MM.1S (cell line): Measurements from ENCODE around the gene GRN.

Source experiments
- DNase-seq: peaks from one replicate; pipeline ENCODE4 v3.0.0-alpha.2; 2015
- H2AFZ ChIP-seq: fragments of 300-600 bp; sonication (generic); 2 replicates; pipeline ENCODE4 v1.6.0; 2016; ENCODE audit warnings: antibody characterized with exemption, low read length
- H3F3A ChIP-seq: fragments of 300-600 bp; sonication (generic); 2 replicates; pipeline ENCODE4 v1.6.1; 2016; ENCODE audit warnings: mild to moderate bottlenecking, antibody characterized with exemption, low read length, moderate library complexity, mixed read lengths; ENCODE audit not compliant: insufficient read depth
- H3K27ac ChIP-seq: fragments of 300-600 bp; sonication (generic); 2 replicates; pipeline ENCODE4 v1.5.1; 2016; ENCODE audit warnings: mild to moderate bottlenecking, low read length
- H3K27me3 ChIP-seq: fragments of 300-600 bp; sonication (generic); replicated peaks from 2 replicates; pipeline ENCODE4 v1.6.0; 2016; ENCODE audit warnings: low read length; ENCODE audit not compliant: insufficient read depth
- H3K36me3 ChIP-seq: fragments of 300-600 bp; sonication (generic); replicated peaks from 2 replicates; pipeline ENCODE4 v1.6.1; 2016; ENCODE audit warnings: mild to moderate bottlenecking, low read length, mixed read lengths; ENCODE audit not compliant: insufficient read depth
- H3K4me1 ChIP-seq: fragments of 300-600 bp; sonication (generic); 2 replicates; pipeline ENCODE4 v1.6.1; 2016; ENCODE audit warnings: low read length, mixed read lengths
- H3K4me2 ChIP-seq: fragments of 300-600 bp; sonication (generic); 2 replicates; pipeline ENCODE4 v1.6.0; 2016; ENCODE audit warnings: low read depth, low read length
- H3K4me3 ChIP-seq: fragments of 300-600 bp; sonication (generic); 2 replicates; pipeline ENCODE4 v1.5.1; 2016; ENCODE audit warnings: low read length, mixed read lengths
- H3K79me2 ChIP-seq: fragments of 300-600 bp; sonication (generic); 2 replicates; pipeline ENCODE4 v1.6.1; 2016; ENCODE audit warnings: mixed run types, low read length, mixed read lengths
- H3K9ac ChIP-seq: fragments of 300-600 bp; sonication (generic); 2 replicates; pipeline ENCODE4 v1.6.1; 2016; ENCODE audit warnings: low read length, mixed read lengths
- H3K9me2 ChIP-seq: fragments of 300-600 bp; sonication (generic); replicated peaks from 2 replicates; pipeline ENCODE4 v1.6.1; 2016; ENCODE audit warnings: mild to moderate bottlenecking, low read length, mixed read lengths; ENCODE audit not compliant: insufficient read depth
- H3K9me3 ChIP-seq: fragments of 300-600 bp; sonication (generic); replicated peaks from 2 replicates; pipeline ENCODE4 v1.6.1; 2016; ENCODE audit warnings: mild to moderate bottlenecking, low read length, mixed read lengths; ENCODE audit not compliant: insufficient read depth
- H4K20me1 ChIP-seq: fragments of 300-600 bp; sonication (generic); 2 replicates; pipeline ENCODE4 v1.6.1; 2016; ENCODE audit warnings: mild to moderate bottlenecking, low read length, moderate library complexity, mixed read lengths; ENCODE audit not compliant: insufficient read depth
- EZH2 ChIP-seq: fragments of 300-600 bp; sonication (generic); optimal IDR thresholded peaks from 2 replicates; pipeline ENCODE3; 2017; ENCODE audit warnings: low read depth, mild to moderate bottlenecking, antibody characterized with exemption, low read length, mixed read lengths
- EZH2phosphoT487 ChIP-seq: fragments of 300-600 bp; sonication (generic); IDR thresholded peaks from 2 replicates; pipeline ENCODE4 v1.6.1; 2018; ENCODE audit warnings: antibody characterized with exemption, low read length
- TF ChIP-seq, protein P1 (sequence below): fragments of 300-600 bp; sonication (generic); IDR thresholded peaks from 2 replicates; pipeline ENCODE4 v1.5.1; 2016; ENCODE audit warnings: antibody characterized with exemption, low read length, mixed read lengths

Gene GRN

DNA sequence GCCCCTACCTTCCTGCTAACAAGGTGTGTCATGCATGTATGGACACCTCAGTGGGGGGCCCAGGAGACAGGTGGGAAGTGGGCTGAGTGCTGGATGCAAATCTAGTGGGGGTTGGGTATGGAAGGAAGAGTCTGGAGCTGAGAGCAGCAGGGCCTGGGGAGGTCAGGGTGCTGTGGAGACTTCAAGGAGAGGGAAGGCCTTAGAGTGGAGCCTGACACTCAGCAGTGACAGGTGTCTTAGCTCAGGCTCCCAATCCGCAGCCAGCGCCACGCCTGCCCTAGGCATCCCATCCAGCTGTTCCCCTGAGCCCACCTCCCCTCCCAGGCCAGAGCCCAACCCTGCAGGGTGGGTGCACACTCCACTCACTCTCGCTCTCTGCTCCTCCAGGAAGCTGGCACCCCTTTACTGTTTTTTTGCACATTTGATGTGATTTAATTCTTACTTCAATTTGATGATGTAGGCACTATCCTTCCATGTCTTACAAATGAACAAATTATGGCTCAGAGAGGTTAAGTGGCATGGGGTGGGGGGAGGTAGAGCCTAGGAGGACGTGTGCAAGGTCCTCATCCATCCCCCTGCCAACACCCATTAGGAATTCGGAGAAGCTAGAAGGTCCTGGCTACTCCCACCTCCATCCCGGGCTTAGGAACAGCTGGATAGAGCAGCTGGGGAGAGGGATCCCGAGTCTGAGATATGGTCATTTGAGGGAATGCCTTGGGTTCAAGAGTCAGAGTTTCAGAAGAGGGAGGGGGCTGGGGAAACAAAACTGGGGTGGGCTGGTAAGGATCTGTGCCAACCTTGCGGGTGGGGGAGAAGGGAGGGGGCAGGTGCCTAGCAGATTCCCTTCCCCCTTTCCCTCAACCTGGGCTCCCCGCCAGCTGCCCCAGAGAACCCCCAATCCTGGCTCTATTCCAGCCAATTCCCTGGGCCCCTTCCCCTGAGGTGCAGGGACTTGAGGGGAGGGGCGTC is 16.5 kb downstream of the GRN start:
- peaks cover 11% of the 10 kb centered on the region for H3K4me1 ChIP-seq
- TF ChIP-seq EZH2, result no peak
- TF ChIP-seq EZH2phosphoT487, result no peak
- TF ChIP-seq, protein P1, sequence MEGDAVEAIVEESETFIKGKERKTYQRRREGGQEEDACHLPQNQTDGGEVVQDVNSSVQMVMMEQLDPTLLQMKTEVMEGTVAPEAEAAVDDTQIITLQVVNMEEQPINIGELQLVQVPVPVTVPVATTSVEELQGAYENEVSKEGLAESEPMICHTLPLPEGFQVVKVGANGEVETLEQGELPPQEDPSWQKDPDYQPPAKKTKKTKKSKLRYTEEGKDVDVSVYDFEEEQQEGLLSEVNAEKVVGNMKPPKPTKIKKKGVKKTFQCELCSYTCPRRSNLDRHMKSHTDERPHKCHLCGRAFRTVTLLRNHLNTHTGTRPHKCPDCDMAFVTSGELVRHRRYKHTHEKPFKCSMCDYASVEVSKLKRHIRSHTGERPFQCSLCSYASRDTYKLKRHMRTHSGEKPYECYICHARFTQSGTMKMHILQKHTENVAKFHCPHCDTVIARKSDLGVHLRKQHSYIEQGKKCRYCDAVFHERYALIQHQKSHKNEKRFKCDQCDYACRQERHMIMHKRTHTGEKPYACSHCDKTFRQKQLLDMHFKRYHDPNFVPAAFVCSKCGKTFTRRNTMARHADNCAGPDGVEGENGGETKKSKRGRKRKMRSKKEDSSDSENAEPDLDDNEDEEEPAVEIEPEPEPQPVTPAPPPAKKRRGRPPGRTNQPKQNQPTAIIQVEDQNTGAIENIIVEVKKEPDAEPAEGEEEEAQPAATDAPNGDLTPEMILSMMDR, result no peak
- no peaks in the 10 kb centered on the region for H3K9me3 ChIP-seq
- H3K79me2 ChIP-seq, result no peaks in the 10 kb centered on the region
- H3K4me3 ChIP-seq, result no peak overlapping the region
- H3K36me3 ChIP-seq, result no peaks in the 10 kb centered on the region
- H3K27ac ChIP-seq, result no peak overlapping the region
- H2AFZ ChIP-seq, result no peak overlapping the region
- no peak overlapping the region for H3K9ac ChIP-seq
- DNase-seq, result no peak
- peaks cover 21% of the 10 kb centered on the region for H3K27me3 ChIP-seq
- H4K20me1 ChIP-seq, result no peaks in the 10 kb centered on the region
- H3K4me2 ChIP-seq, result no peak overlapping the region
- H3K9me2 ChIP-seq, result no peaks in the 10 kb centered on the region
- peaks cover 6% of the 10 kb centered on the region for H3F3A ChIP-seq

DNA sequence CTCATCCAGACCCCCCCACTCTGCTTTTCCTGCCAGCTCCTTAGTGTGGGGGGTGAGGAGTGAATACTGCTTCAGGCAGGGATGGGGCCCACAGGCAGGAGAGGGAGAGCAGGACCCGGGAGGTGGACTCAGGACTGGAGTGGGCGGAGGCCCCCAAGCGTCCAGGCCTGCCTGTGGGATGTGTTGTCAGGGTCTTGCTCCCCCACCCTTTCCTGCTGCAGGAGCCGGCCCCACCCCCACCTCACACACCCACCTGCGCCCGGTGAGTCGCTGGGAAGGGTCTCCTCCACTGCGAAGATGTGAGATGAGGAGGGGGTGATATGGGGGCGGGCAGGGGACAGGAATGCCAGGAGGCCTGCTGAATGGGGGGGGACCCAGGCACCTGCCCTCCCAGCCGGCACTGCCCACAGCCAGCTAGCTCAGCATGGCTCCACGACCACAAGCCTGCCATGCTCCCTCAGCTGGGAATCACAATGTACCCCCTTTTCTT is 17.4 kb downstream of the GRN start:
- Histone ChIP-seq H3K27me3 (peaks cover 30% of the 10 kb centered on the region), H3K79me2 (no peaks in the 10 kb centered on the region), H3K9me2 (no peaks in the 10 kb centered on the region), H3K27ac (no peak overlapping the region), H3K9me3 (no peaks in the 10 kb centered on the region), H3K4me3 (peak overlapping the region; percentile 79), H4K20me1 (no peaks in the 10 kb centered on the region), H3K36me3 (no peaks in the 10 kb centered on the region), H3K4me1 (peaks cover 11% of the 10 kb centered on the region), H3K4me2 (peak overlapping the region; percentile 99; the same call in 1 of the 2 replicates), H3F3A (peaks cover 6% of the 10 kb centered on the region), H3K9ac (no peak overlapping the region; the same call in 1 of the 2 replicates), H2AFZ (peak overlapping the region; percentile 88; the same call in 1 of the 2 replicates)
- TF ChIP-seq EZH2phosphoT487 (no peak), EZH2 (no peak)
- TF ChIP-seq, protein P1, result no peak
- DNase-seq, result no peak

DNA sequence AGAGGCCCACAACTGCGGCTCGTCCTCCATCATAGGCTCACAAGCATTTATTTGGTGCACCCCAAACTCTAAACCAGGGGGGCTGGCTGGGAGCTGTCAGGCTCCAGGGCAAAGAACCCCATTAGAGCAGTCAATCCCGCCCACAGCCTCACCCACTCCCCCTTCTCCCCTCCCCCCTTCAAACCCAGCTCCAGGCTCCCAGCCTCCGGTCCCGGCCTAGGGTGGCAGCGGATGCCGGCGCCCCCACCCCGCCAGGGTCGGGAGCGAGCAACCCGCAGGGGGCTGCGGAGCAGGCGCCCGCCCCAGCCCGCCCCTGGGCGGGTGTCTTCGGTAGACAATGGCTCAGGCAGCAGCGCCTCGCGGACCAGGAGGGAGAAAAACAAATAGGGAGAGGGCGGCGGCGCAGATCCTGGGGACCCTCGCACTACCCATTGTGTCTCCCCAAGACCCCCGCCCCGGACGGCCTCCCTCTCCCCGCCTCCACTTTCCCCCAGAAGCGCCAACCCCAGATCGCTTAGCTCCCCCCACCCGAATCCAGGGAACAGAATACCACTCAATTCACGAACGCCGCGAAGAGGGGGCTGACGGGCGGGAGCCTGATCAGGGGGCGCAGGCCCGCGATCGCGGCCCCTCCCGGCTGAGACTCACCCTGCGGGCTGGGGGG is 18.0 kb downstream of the GRN start:
- Histone ChIP-seq H3F3A (peaks cover 6% of the 10 kb centered on the region), H4K20me1 (no peaks in the 10 kb centered on the region), H3K9me3 (no peaks in the 10 kb centered on the region), H3K79me2 (no peaks in the 10 kb centered on the region), H3K9ac (peak overlapping the region; percentile 38; the same call in 1 of the 2 replicates), H3K4me3 (peak overlapping the region; percentile 79), H3K4me1 (peaks cover 11% of the 10 kb centered on the region), H3K36me3 (no peaks in the 10 kb centered on the region), H3K4me2 (peak overlapping the region; percentile 99), H3K9me2 (no peaks in the 10 kb centered on the region), H3K27me3 (peaks cover 33% of the 10 kb centered on the region), H2AFZ (peak overlapping the region; percentile 88), H3K27ac (no peak overlapping the region)
- TF ChIP-seq, protein P1, result no peak
- TF ChIP-seq EZH2 (no peak), EZH2phosphoT487 (no peak)
- no peak for DNase-seq
